MCF 10A (cell line): ENCODE data around the gene EDEM1. TPM values are rescaled to one million over a fixed set of nuclear protein-coding genes. Genes with fewer than 3 reads are reported as not detected.

Source experiments
- BruUV-seq: library from RNA; stranded (reverse); fragments of 400-500 nt; replicated peaks from 2 replicates; lab custom pipeline; 2021; lab: Mats Ljungman, UMichigan
- CTCF ChIA-PET: fragments of 300-600 bp; sonication (Branson Sonifier 250); formaldehyde crosslinking; extraction: SDS; loops from one replicate; lab custom pipeline; 2021; ENCODE audit warnings: antibody characterized with exemption, inconsistent platforms; lab: Yijun Ruan, JAX
- POLR2A ChIA-PET: fragments of 300-600, 350-650 bp; sonication (Branson Sonifier 250); formaldehyde crosslinking; extraction: SDS; loops from one replicate; lab custom pipeline; 2020; ENCODE audit warnings: antibody characterized with exemption, inconsistent platforms; lab: Yijun Ruan, JAX
- DNase-seq: peaks from one replicate; pipeline ENCODE4 v3.0.0-alpha.2; 2018; ENCODE audit not compliant: unreplicated experiment
- H3K27ac Mint-ChIP-seq: one replicate; pipeline ENCODE4 v1.8.0; 2022; ENCODE audit warnings: mild to moderate bottlenecking, low read depth, mixed read lengths; ENCODE audit not compliant: unreplicated experiment
- H3K27me3 Mint-ChIP-seq: one replicate; pipeline ENCODE4 v1.8.0; 2022; ENCODE audit warnings: mixed read lengths; ENCODE audit not compliant: insufficient read depth, unreplicated experiment
- H3K36me3 Mint-ChIP-seq: one replicate; pipeline ENCODE4 v1.8.0; 2022; ENCODE audit warnings: mild to moderate bottlenecking, moderate library complexity, mixed read lengths; ENCODE audit not compliant: insufficient read depth, unreplicated experiment
- H3K4me1 Mint-ChIP-seq: one replicate; pipeline ENCODE4 v1.8.0; 2022; ENCODE audit warnings: mixed read lengths; ENCODE audit not compliant: insufficient read depth, unreplicated experiment
- H3K4me3 Mint-ChIP-seq: one replicate; pipeline ENCODE4 v1.8.0; 2022; ENCODE audit warnings: mild to moderate bottlenecking, moderate library complexity, mixed read lengths; ENCODE audit not compliant: unreplicated experiment
- H3K9me3 Mint-ChIP-seq: one replicate; pipeline ENCODE4 v1.8.0; 2022; ENCODE audit warnings: mixed read lengths; ENCODE audit not compliant: unreplicated experiment
- intact Hi-C: fragments of 100-400 bp; cut with micrococcal nuclease; formaldehyde crosslinking; loops from 2 replicates; pipeline ENCODE4 v1.14.1; 2022
- total RNA-seq: library from RNA; stranded (reverse); gene quantifications from 2 replicates; pipeline ENCODE4 v1.2.3, GENCODE V29; 2022
- TF ChIP-seq, protein P1 (sequence below): fragments of 200-600 bp; IDR thresholded peaks from one replicate; pipeline ENCODE4 v1.8.0; 2022; ENCODE audit warnings: antibody characterized with exemption, mild to moderate bottlenecking; ENCODE audit not compliant: unreplicated experiment

The EDEM1 gene
- total RNA-seq, 1 experiment from 2014 or later = 114 TPM

DNA sequence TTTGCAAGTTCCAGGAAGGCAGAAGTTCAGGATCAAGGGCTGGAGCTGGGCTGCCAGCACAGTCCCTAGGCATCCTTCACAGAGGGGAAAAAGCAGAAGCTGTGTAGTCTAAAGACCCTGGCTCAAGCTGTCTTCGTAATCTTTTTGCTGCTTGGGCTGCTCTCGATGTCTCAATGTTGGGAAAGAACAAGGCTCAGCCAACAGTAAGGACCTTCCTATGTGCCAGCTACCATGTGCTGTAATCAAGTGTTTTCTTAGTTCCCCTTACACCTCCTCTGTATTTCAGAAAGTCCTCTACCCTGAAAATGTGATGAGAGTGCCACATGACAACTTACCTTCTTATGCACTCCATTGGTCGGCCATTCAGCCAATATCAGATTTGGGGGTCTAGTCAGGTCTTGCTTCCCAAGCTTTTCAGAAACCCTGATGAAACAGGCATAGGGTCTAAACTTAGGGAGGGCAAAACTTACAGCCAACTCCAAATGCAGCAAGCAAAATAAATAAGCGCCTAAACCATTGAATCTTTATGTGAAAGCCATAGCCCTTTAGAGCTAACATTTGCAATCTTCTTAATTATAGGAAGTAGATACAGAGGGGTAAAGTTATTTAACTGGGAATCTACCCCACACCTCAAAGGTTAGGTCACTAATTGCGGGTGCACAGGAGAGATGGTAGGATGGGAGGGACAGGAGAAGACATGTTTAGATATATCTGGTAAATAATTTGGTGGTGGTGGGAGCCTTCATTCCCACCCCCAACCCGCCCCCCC lies 1.2 kb upstream of the EDEM1 start:
- DNase-seq = no peak
- Mint-ChIP-seq H3K4me3 (peak overlapping the region; percentile 70), H3K4me1 (peaks cover 15% of the 10 kb centered on the region), H3K27ac (no peak overlapping the region), H3K9me3 (no peaks in the 10 kb centered on the region), H3K36me3 (peaks cover 45% of the 10 kb centered on the region), H3K27me3 (no peaks in the 10 kb centered on the region)
- intact Hi-C loops = loop anchor here (5.0 to 10.0 kb wide), 3 partner anchors 64 to 474 kb away; partner anchors contain the start of gene ARL8B
- CTCF ChIA-PET = interaction anchor here (0.6 to 2.6 kb wide), 9 partner anchors 10 to 521 kb away, joined by 3 to 14 read pairs (median 3); no protein-coding TSS in a partner anchor
- POLR2A ChIA-PET = interaction anchor here (1.2 to 8.4 kb wide), 8 partner anchors 9 to 61 kb away, joined by 3 to 115 read pairs (median 18); partner anchors contain the start of gene ARL8B
- no TSS peak for BruUV-seq
- TF ChIP-seq, protein P1, sequence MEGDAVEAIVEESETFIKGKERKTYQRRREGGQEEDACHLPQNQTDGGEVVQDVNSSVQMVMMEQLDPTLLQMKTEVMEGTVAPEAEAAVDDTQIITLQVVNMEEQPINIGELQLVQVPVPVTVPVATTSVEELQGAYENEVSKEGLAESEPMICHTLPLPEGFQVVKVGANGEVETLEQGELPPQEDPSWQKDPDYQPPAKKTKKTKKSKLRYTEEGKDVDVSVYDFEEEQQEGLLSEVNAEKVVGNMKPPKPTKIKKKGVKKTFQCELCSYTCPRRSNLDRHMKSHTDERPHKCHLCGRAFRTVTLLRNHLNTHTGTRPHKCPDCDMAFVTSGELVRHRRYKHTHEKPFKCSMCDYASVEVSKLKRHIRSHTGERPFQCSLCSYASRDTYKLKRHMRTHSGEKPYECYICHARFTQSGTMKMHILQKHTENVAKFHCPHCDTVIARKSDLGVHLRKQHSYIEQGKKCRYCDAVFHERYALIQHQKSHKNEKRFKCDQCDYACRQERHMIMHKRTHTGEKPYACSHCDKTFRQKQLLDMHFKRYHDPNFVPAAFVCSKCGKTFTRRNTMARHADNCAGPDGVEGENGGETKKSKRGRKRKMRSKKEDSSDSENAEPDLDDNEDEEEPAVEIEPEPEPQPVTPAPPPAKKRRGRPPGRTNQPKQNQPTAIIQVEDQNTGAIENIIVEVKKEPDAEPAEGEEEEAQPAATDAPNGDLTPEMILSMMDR = no peak

GRCh38 chr3:5186858-5187155 lies 700 bp upstream of the EDEM1 start:
- Mint-ChIP-seq H3K9me3 (no peaks in the 10 kb centered on the region), H3K4me3 (peak overlapping the region; percentile 70), H3K27me3 (no peaks in the 10 kb centered on the region), H3K27ac (peak overlapping the region; percentile 95), H3K36me3 (peaks cover 48% of the 10 kb centered on the region), H3K4me1 (peaks cover 19% of the 10 kb centered on the region)
- intact Hi-C loops = loop anchor here (5.0 to 10.0 kb wide), 3 partner anchors 65 to 475 kb away; partner anchors contain the start of gene ARL8B
- TF ChIP-seq, protein P1 = no peak
- ChIA-PET CTCF (interaction anchor here (0.6 to 2.6 kb wide), 5 partner anchors 10 to 521 kb away, joined by 3 to 14 read pairs (median 3); no protein-coding TSS in a partner anchor), POLR2A (interaction anchor here (0.7 to 8.4 kb wide), 10 partner anchors 9 to 115 kb away, joined by 3 to 115 read pairs (median 14); partner anchors contain the start of gene ARL8B)
- TSS peak; percentile 88 for BruUV-seq
- DNase-seq = peak; percentile 24

- peak; percentile 38 for DNase-seq
- intact Hi-C loops = loop anchor here (2.0 to 10.0 kb wide), 4 partner anchors 51 to 476 kb away; partner anchors contain the start of gene ARL8B
- ChIA-PET CTCF (interaction anchor here (2.1 to 2.5 kb wide), 2 partner anchors 10 to 65 kb away, joined by 12 to 13 read pairs; no protein-coding TSS in a partner anchor), POLR2A (interaction anchor here (0.6 to 8.4 kb wide), 11 partner anchors 8 to 770 kb away, joined by 3 to 115 read pairs (median 8); partner anchors contain the start of gene ARL8B)
- Mint-ChIP-seq H3K36me3 (peaks cover 40% of the 10 kb centered on the region), H3K9me3 (no peaks in the 10 kb centered on the region), H3K27me3 (no peaks in the 10 kb centered on the region), H3K27ac (peak overlapping the region; percentile 95), H3K4me3 (peak overlapping the region; percentile 70), H3K4me1 (peaks cover 31% of the 10 kb centered on the region)
- no TSS peak for BruUV-seq
- TF ChIP-seq, protein P1 = no peak
Observed at GRCh38 chr3:5187920-5188418, 462 bp downstream of the EDEM1 start.
